Measurements from ENCODE around the gene PTPRK.
A peak's percentile ranks its signal among the peaks of the same experiment; 100 is the strongest.

Gene PTPRK

DNA sequence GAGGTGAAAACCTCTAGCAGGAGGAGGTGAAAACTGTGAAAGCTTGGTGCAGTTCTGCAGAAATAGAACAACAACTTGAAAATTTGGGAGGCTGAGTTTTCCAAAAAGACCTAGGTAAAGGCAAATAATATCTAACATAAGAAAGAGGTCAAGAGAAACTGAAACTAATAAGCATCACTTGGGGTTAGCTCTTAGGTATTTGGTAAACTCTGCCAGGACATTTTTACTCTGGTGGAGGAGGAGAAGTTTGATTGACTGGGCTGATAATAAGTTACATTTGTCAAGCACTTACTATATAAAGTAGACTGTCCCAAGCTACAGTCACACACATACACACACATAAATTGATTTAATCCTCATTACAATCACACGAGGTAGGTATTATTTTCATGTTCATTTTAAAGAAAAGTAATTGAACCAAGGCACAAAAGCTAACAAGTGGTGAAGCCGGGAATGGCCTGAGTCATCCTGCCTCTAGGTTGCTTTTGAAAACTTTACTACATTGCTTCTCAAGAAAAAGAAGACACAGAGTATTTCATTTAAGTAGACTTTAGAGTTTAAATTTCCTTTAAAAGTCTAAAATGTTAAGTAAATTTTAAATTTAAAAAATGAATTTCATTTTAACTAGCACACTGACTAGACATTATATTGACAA, 275.5 kb downstream of the PTPRK start:
- Histone ChIP-seq H3K27me3 (ENCODE audit: control insufficient read depth in 1 of 2, insufficient read depth in 2 of 2, low read length in 2 of 2) (no peaks in the 10 kb centered on the region), H3K9ac (ENCODE audit: low read depth in 1 of 2, low read length in 2 of 2) (no peak overlapping the region), H3K27ac (ENCODE audit: low read depth, low read length) (no peak overlapping the region), H3K4me1 (ENCODE audit: control insufficient read depth in 1 of 2, insufficient read depth in 2 of 2, low read length in 2 of 2) (no peaks in the 10 kb centered on the region), H3K36me3 (ENCODE audit: control insufficient read depth in 1 of 2, insufficient read depth in 2 of 2, low read length in 2 of 2) (peaks cover 0 to 1% of the 10 kb centered on the region in 2 donors), H3K9me3 (ENCODE audit: control insufficient read depth in 1 of 2, low read length in 2 of 2) (no peaks in the 10 kb centered on the region), H3K4me3 (ENCODE audit: low read depth in 1 of 2, low read length in 2 of 2) (no peak overlapping the region)

DNA sequence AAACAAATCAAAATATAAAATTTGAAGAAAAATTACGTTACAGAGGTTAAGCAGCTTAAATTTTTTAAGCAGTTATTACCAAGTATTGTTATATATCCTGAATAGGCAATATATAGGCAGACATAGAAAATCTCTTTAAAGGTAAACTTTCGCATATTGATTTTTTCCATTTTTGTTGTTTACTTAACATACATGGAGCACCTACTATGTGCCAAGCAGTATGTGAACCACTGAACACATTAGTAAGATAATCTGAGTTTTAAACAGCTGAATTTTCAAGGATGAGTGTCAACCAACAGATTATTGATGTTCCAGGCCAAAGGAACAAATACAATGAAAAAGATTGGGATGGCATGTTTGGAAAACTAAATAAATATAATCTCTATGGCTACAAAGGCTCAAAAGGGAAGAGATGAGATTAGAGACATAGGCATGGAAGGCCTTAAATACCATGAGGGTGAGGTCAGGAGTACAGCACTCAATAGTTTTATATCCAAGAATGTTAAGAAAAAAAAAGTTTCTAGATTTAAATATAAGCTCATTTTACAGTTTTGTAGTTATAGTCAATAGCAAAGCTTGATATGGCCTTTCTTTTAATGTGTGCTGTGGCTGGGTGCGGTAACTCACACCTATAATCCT, 277.5 kb downstream of the PTPRK start:
- H3K9ac ChIP-seq (ENCODE audit: low read depth in 1 of 2, low read length in 2 of 2) = no peak overlapping the region
- H3K36me3 ChIP-seq (ENCODE audit: control insufficient read depth in 1 of 2, insufficient read depth in 2 of 2, low read length in 2 of 2) = peaks cover 0 to 4% of the 10 kb centered on the region in 2 donors
- H3K9me3 ChIP-seq (ENCODE audit: control insufficient read depth in 1 of 2, low read length in 2 of 2) = no peaks in the 10 kb centered on the region
- no peak overlapping the region for H3K4me3 ChIP-seq (ENCODE audit: low read depth in 1 of 2, low read length in 2 of 2)
- H3K27ac ChIP-seq (ENCODE audit: low read depth, low read length) = no peak overlapping the region
- H3K27me3 ChIP-seq (ENCODE audit: control insufficient read depth in 1 of 2, insufficient read depth in 2 of 2, low read length in 2 of 2) = no peaks in the 10 kb centered on the region
- no peaks in the 10 kb centered on the region for H3K4me1 ChIP-seq (ENCODE audit: control insufficient read depth in 1 of 2, insufficient read depth in 2 of 2, low read length in 2 of 2)

GRCh38 chr6:128241216-128241615, 279.2 kb downstream of the PTPRK start:
- Histone ChIP-seq H3K4me3 (ENCODE audit: low read depth in 1 of 2, low read length in 2 of 2) (no peak overlapping the region), H3K36me3 (ENCODE audit: control insufficient read depth in 1 of 2, insufficient read depth in 2 of 2, low read length in 2 of 2) (peaks cover 0 to 4% of the 10 kb centered on the region in 2 donors), H3K4me1 (ENCODE audit: control insufficient read depth in 1 of 2, insufficient read depth in 2 of 2, low read length in 2 of 2) (no peaks in the 10 kb centered on the region), H3K9me3 (ENCODE audit: control insufficient read depth in 1 of 2, low read length in 2 of 2) (no peaks in the 10 kb centered on the region), H3K27ac (ENCODE audit: low read depth, low read length) (no peak overlapping the region), H3K9ac (ENCODE audit: low read depth in 1 of 2, low read length in 2 of 2) (no peak overlapping the region), H3K27me3 (ENCODE audit: control insufficient read depth in 1 of 2, insufficient read depth in 2 of 2, low read length in 2 of 2) (no peaks in the 10 kb centered on the region)

GRCh38 chr6:128240024-128240428, 280.4 kb downstream of the PTPRK start:
- Histone ChIP-seq H3K4me1 (ENCODE audit: control insufficient read depth in 1 of 2, insufficient read depth in 2 of 2, low read length in 2 of 2) (no peaks in the 10 kb centered on the region), H3K9ac (ENCODE audit: low read depth in 1 of 2, low read length in 2 of 2) (no peak overlapping the region), H3K27me3 (ENCODE audit: control insufficient read depth in 1 of 2, insufficient read depth in 2 of 2, low read length in 2 of 2) (no peaks in the 10 kb centered on the region), H3K9me3 (ENCODE audit: control insufficient read depth in 1 of 2, low read length in 2 of 2) (no peaks in the 10 kb centered on the region), H3K4me3 (ENCODE audit: low read depth in 1 of 2, low read length in 2 of 2) (no peak overlapping the region), H3K27ac (ENCODE audit: low read depth, low read length) (no peak overlapping the region), H3K36me3 (ENCODE audit: control insufficient read depth in 1 of 2, insufficient read depth in 2 of 2, low read length in 2 of 2) (peaks cover 0 to 4% of the 10 kb centered on the region in 2 donors)

DNA sequence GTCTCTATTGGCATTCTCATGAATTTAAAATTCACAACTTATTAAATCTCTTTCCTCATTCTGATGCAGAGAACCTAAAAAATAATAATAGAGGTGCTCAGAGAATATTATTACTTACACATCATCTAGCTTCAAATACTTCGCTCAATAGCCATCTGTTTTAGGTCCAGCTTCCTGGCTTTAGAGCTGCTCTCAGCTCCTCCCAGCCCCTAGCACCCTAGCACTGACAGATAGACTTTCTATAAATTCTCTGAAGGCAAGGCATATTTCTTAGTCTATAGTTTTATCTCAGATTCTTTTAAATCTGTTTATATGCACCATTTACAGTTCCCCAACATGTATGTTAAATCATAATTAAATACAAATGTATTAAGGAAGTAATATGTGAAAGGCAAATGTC, 281.3 kb downstream of the PTPRK start:
- no peak overlapping the region for H3K27ac ChIP-seq (ENCODE audit: low read depth, low read length)

GRCh38 chr6:128238225-128238624, 282.2 kb downstream of the PTPRK start:
- H3K9ac ChIP-seq (ENCODE audit: low read depth in 1 of 2, low read length in 2 of 2) = no peak overlapping the region
- no peak overlapping the region for H3K4me3 ChIP-seq (ENCODE audit: low read depth in 1 of 2, low read length in 2 of 2)
- peaks cover 0 to 4% of the 10 kb centered on the region in 2 donors for H3K36me3 ChIP-seq (ENCODE audit: control insufficient read depth in 1 of 2, insufficient read depth in 2 of 2, low read length in 2 of 2)
- peaks cover 0 to 4% of the 10 kb centered on the region in 2 donors for H3K4me1 ChIP-seq (ENCODE audit: control insufficient read depth in 1 of 2, insufficient read depth in 2 of 2, low read length in 2 of 2)
- H3K27ac ChIP-seq (ENCODE audit: low read depth, low read length) = no peak overlapping the region
- H3K27me3 ChIP-seq (ENCODE audit: control insufficient read depth in 1 of 2, insufficient read depth in 2 of 2, low read length in 2 of 2) = no peaks in the 10 kb centered on the region
- H3K9me3 ChIP-seq (ENCODE audit: control insufficient read depth in 1 of 2, low read length in 2 of 2) = no peaks in the 10 kb centered on the region

More for the DNA sequence above, 281.3 kb downstream of the PTPRK start:
- H3K36me3 ChIP-seq (ENCODE audit: control insufficient read depth in 1 of 2, insufficient read depth in 2 of 2, low read length in 2 of 2) = peaks cover 0 to 4% of the 10 kb centered on the region in 2 donors
- no peak overlapping the region for H3K9ac ChIP-seq (ENCODE audit: low read depth in 1 of 2, low read length in 2 of 2)
- no peaks in the 10 kb centered on the region for H3K9me3 ChIP-seq (ENCODE audit: control insufficient read depth in 1 of 2, low read length in 2 of 2)
- no peaks in the 10 kb centered on the region for H3K27me3 ChIP-seq (ENCODE audit: control insufficient read depth in 1 of 2, insufficient read depth in 2 of 2, low read length in 2 of 2)
- no peaks in the 10 kb centered on the region for H3K4me1 ChIP-seq (ENCODE audit: control insufficient read depth in 1 of 2, insufficient read depth in 2 of 2, low read length in 2 of 2)
- no peak overlapping the region for H3K4me3 ChIP-seq (ENCODE audit: low read depth in 1 of 2, low read length in 2 of 2)

DNA sequence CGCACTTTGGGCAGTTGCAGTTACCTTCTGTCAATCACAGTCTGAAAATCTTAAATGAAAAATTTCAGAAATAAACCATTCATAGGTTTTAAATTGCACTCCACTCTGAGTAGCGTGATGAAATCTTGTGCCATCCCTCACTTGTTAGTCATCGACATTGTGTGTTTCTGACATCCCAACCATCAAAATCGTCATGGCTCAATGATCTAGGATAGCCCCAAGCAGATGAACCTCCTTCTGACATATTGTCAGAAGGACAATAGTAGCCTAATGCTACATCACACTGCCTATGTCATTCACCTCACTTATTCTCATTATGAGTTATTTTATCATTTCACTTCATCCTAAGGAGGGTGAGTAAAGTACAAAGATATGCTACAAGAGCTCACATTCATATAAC, 284.8 kb downstream of the PTPRK start:
- Histone ChIP-seq H3K36me3 (ENCODE audit: control insufficient read depth in 1 of 2, insufficient read depth in 2 of 2, low read length in 2 of 2) (peaks cover 0 to 4% of the 10 kb centered on the region in 2 donors), H3K4me1 (ENCODE audit: control insufficient read depth in 1 of 2, insufficient read depth in 2 of 2, low read length in 2 of 2) (peaks cover 2 to 25% of the 10 kb centered on the region in 2 donors), H3K27me3 (ENCODE audit: control insufficient read depth in 1 of 2, insufficient read depth in 2 of 2, low read length in 2 of 2) (no peaks in the 10 kb centered on the region), H3K9me3 (ENCODE audit: control insufficient read depth in 1 of 2, low read length in 2 of 2) (no peaks in the 10 kb centered on the region), H3K9ac (ENCODE audit: low read depth in 1 of 2, low read length in 2 of 2) (no peak overlapping the region), H3K27ac (ENCODE audit: low read depth, low read length) (no peak overlapping the region), H3K4me3 (ENCODE audit: low read depth in 1 of 2, low read length in 2 of 2) (no peak overlapping the region)

- Histone ChIP-seq H3K27ac (ENCODE audit: low read depth, low read length) (no peak overlapping the region), H3K4me1 (ENCODE audit: control insufficient read depth in 1 of 2, insufficient read depth in 2 of 2, low read length in 2 of 2) (peaks cover 2 to 38% of the 10 kb centered on the region in 2 donors), H3K9ac (ENCODE audit: low read depth in 1 of 2, low read length in 2 of 2) (no peak overlapping the region), H3K4me3 (ENCODE audit: low read depth in 1 of 2, low read length in 2 of 2) (no peak overlapping the region), H3K36me3 (ENCODE audit: control insufficient read depth in 1 of 2, insufficient read depth in 2 of 2, low read length in 2 of 2) (no peaks in the 10 kb centered on the region), H3K9me3 (ENCODE audit: control insufficient read depth in 1 of 2, low read length in 2 of 2) (no peaks in the 10 kb centered on the region), H3K27me3 (ENCODE audit: control insufficient read depth in 1 of 2, insufficient read depth in 2 of 2, low read length in 2 of 2) (no peaks in the 10 kb centered on the region)
Observed at GRCh38 chr6:128233531-128233930, 286.9 kb downstream of the PTPRK start.

GRCh38 chr6:128230267-128230989, 290.0 kb downstream of the PTPRK start:
- peak overlapping the region in 1 of 2 donors; percentile 2 for H3K4me3 ChIP-seq (ENCODE audit: low read depth in 1 of 2, low read length in 2 of 2)
- H3K27ac ChIP-seq (ENCODE audit: low read depth, low read length) = no peak overlapping the region
- no peaks in the 10 kb centered on the region for H3K36me3 ChIP-seq (ENCODE audit: control insufficient read depth in 1 of 2, insufficient read depth in 2 of 2, low read length in 2 of 2)
- H3K9me3 ChIP-seq (ENCODE audit: control insufficient read depth in 1 of 2, low read length in 2 of 2) = no peaks in the 10 kb centered on the region
- peaks cover 2 to 38% of the 10 kb centered on the region in 2 donors for H3K4me1 ChIP-seq (ENCODE audit: control insufficient read depth in 1 of 2, insufficient read depth in 2 of 2, low read length in 2 of 2)
- H3K27me3 ChIP-seq (ENCODE audit: control insufficient read depth in 1 of 2, insufficient read depth in 2 of 2, low read length in 2 of 2) = no peaks in the 10 kb centered on the region
- H3K9ac ChIP-seq (ENCODE audit: low read depth in 1 of 2, low read length in 2 of 2) = no peak overlapping the region

DNA sequence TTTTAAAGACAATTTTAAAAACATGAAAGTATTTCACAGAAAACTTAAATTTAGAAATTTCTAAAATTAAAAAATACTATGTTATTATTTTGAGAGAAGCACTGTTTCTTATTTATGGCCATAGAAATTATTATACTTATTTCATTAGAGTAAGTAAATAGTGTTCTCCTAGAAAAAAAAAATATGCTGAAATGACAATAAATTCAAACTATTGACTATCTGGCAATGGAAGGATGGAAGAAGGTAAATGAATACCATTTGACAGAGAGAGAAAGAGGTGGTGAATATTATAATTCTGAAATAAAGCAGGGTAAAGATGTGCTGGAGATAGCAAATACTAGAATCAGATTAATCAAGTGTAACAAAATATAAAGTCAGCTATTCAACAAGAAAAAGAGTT, 294.8 kb downstream of the PTPRK start:
- Histone ChIP-seq H3K36me3 (ENCODE audit: control insufficient read depth in 1 of 2, insufficient read depth in 2 of 2, low read length in 2 of 2) (no peaks in the 10 kb centered on the region), H3K4me1 (ENCODE audit: control insufficient read depth in 1 of 2, insufficient read depth in 2 of 2, low read length in 2 of 2) (peaks cover 0 to 13% of the 10 kb centered on the region in 2 donors), H3K9ac (ENCODE audit: low read depth in 1 of 2, low read length in 2 of 2) (no peak overlapping the region), H3K27me3 (ENCODE audit: control insufficient read depth in 1 of 2, insufficient read depth in 2 of 2, low read length in 2 of 2) (no peaks in the 10 kb centered on the region), H3K9me3 (ENCODE audit: control insufficient read depth in 1 of 2, low read length in 2 of 2) (no peaks in the 10 kb centered on the region), H3K27ac (ENCODE audit: low read depth, low read length) (no peak overlapping the region), H3K4me3 (ENCODE audit: low read depth in 1 of 2, low read length in 2 of 2) (no peak overlapping the region)

Data from duodenal mucosa (tissue), 2 donors.